SW 1271 (cell line): Measurements from ENCODE around the gene COX7A2.

Experiments used
- DNase-seq, 2 experiments: peaks; one replicate each; lab custom pipeline; 2025; lab: John Stamatoyannopoulos, UW

COX7A2 gene

DNA sequence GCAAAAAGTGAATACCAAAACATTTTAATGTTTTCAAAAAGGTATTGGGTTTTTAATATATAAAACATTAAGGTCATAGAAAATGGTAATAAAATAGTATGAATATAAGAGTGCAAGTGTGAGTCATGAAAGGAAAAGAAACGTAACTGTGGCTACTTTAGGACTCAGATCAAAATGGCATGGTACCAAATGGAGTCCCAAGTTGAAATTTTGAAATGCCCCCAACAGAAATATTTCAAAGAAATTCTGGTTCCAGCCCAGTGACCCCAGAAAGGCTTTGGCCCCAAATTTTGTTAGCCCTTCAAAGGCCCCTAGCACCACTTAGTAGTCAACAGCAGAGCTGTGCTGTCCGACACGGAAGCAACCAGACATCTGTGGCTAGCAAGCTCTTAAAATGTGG, 43.7 kb downstream of the COX7A2 start:
- DNase-seq: no peak

DNA sequence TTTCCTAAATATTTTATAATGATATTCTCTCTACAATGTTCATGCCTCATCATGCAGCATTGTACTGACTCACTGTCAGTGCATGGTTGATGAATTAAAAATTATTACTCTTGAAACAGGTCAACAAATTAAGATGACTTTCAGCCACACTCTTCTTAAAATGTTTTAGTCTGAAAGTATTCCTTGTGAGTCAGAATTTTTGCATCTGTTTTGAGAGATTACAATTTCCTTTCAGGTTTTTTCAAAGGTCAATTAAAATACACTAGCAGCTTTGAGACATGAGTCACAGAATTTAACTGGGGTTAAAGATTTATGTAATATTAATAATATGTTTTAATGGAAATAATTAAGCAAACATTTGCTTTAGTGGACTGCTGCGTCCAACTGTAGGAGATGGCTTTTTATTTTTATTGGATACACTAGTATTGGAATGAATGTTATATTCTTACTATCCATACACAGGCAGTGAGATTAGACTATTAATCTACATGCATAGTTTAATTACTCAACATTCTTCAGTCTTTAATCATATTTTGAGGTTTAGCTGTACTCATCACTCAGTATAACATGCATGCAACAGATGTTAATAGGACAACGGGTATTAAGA, 47.4 kb downstream of the COX7A2 start:
- peak; percentile 12 to 26 for DNase-seq

DNA sequence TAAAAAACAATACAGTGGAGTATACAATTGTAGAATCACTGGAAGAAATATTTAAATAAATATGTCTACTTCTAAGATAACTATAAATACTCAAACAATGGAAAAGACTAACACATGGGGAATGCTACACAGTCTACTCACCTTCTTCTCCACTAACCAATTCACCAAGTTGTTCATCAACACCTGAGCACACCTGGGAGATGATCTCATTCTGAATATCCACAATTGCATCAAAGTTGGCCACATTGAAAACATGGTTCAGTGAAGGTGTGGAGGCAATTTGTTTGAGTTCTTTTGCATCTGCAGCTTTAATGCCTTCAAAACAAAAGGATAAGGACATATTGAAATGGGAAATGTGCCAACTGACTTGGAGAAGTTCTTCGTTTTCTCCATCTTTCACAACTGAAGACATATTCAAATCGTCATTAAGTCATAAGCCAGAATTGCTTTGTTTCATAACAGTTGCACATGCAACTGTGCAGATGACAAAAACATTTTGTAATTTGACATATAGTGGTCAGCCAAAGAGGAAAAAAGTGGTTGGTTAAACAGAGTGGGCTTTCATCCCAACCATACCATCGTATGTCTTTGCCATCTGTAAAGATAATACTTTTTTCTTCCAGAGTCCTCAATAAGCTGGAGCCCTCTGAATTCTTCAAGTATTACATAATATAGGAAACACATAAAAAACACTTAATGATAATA, 55.2 kb downstream of the COX7A2 start:
- DNase-seq: no peak
